Erythroblast (primary cell): Measurements from ENCODE around the gene SLX4IP.

Source experiments
- DNase-seq, 2 experiments: peaks; one replicate each; lab custom pipeline; 2025; lab: John Stamatoyannopoulos, UW
- GATA1 ChIP-seq: IDR thresholded peaks from 2 replicates; pipeline ENCODE4 v1.6.1; 2011; ENCODE audit warnings: low read depth, mild to moderate bottlenecking, control low read depth, low read length, moderate library complexity
- POLR2A ChIP-seq: IDR thresholded peaks from 2 replicates; pipeline ENCODE4 v1.6.1; 2011; ENCODE audit warnings: mild to moderate bottlenecking, low read length

SLX4IP gene

GRCh38 chr20:10504608-10504993, 69.5 kb downstream of the SLX4IP start:
- no peak for TF ChIP-seq GATA1
- no peak for TF ChIP-seq POLR2A
- DNase-seq, result no peak

GRCh38 chr20:10504994-10505730, 70.1 kb downstream of the SLX4IP start:
- TF ChIP-seq GATA1 (no peak), POLR2A (no peak)
- peak; percentile 40 to 44 for DNase-seq

GRCh38 chr20:10505827-10506226, 70.7 kb downstream of the SLX4IP start:
- TF ChIP-seq POLR2A (no peak), GATA1 (no peak)
- no peak for DNase-seq

GRCh38 chr20:10507052-10507451, 71.9 kb downstream of the SLX4IP start:
- no peak for DNase-seq

GRCh38 chr20:10508060-10508459, 73.0 kb downstream of the SLX4IP start:
- TF ChIP-seq GATA1, result no peak
- TF ChIP-seq POLR2A, result no peak
- DNase-seq, result peak in 1 of 2 experiments; percentile 4

More at GRCh38 chr20:10507052-10507451, 71.9 kb downstream of the SLX4IP start:
- TF ChIP-seq GATA1 (no peak), POLR2A (no peak)

GRCh38 chr20:10508468-10509251, 73.6 kb downstream of the SLX4IP start:
- peak; percentile 39 to 41 for DNase-seq
- TF ChIP-seq POLR2A (peak; percentile 25), GATA1 (no peak)

GRCh38 chr20:10509376-10509775, 74.3 kb downstream of the SLX4IP start:
- no peak for TF ChIP-seq GATA1
- TF ChIP-seq POLR2A, result peak; percentile 3
- no peak for DNase-seq

- TF ChIP-seq POLR2A (no peak), GATA1 (no peak)
- DNase-seq, result peak; percentile 7 to 30
These were observed 75.1 kb downstream of the SLX4IP start for GRCh38 chr20:10510216-10510615.

GRCh38 chr20:10511170-10511508, 76.0 kb downstream of the SLX4IP start:
- no peak for DNase-seq
- no peak for TF ChIP-seq GATA1
- TF ChIP-seq POLR2A, result no peak

GRCh38 chr20:10511509-10512251, 76.6 kb downstream of the SLX4IP start:
- peak; percentile 95 to 96 for DNase-seq
- TF ChIP-seq GATA1 (no peak), POLR2A (peak; percentile 86)

GRCh38 chr20:10513061-10513460, 78.0 kb downstream of the SLX4IP start:
- TF ChIP-seq GATA1, result no peak
- no peak for TF ChIP-seq POLR2A
- DNase-seq, result peak in 1 of 2 experiments; percentile 15

- TF ChIP-seq POLR2A (peak; percentile 6), GATA1 (no peak)
- no peak for DNase-seq
These were observed 78.9 kb downstream of the SLX4IP start for GRCh38 chr20:10513931-10514575.

- TF ChIP-seq GATA1 (no peak), POLR2A (no peak)
- DNase-seq, result no peak
These were observed 81.4 kb downstream of the SLX4IP start for GRCh38 chr20:10516529-10516928.

- DNase-seq, result peak; percentile 17 to 55
- no peak for TF ChIP-seq POLR2A
- TF ChIP-seq GATA1, result no peak
These were observed 84.4 kb downstream of the SLX4IP start for GRCh38 chr20:10519361-10520046.
